Activated CD4-positive, alpha-beta T cell treated with anti-CD3 and anti-CD28 coated beads for 24 hours (primary cell): Measurements from ENCODE around the gene APBA2.

ENCODE experiments used
- DNase-seq, 2 donors: peaks; one replicate each; pipeline ENCODE4 v3.0.0-alpha.2; 2020; ENCODE audit warnings: low read depth in 2 of 2

Gene APBA2

GRCh38 chr15:28915041-28915810, 29.5 kb downstream of the APBA2 start:
- DNase-seq, result no peak

- no peak for DNase-seq
Measured at GRCh38 chr15:28915935-28916334, 30.2 kb downstream of the APBA2 start.

GRCh38 chr15:28917791-28918140, 32.0 kb downstream of the APBA2 start:
- DNase-seq, result no peak

- DNase-seq, result no peak
Measured at GRCh38 chr15:28918141-28918983, 32.6 kb downstream of the APBA2 start.

- peak in 1 of 2 donors; percentile 36 for DNase-seq
Measured at GRCh38 chr15:28919201-28919635, 33.4 kb downstream of the APBA2 start.

- no peak for DNase-seq
Measured at GRCh38 chr15:28919679-28920655, 34.2 kb downstream of the APBA2 start.

GRCh38 chr15:28920781-28921331, 35.1 kb downstream of the APBA2 start:
- DNase-seq, result no peak

GRCh38 chr15:28921336-28921735, 35.6 kb downstream of the APBA2 start:
- DNase-seq, result no peak

- DNase-seq, result no peak
Measured at GRCh38 chr15:28921919-28922706, 36.3 kb downstream of the APBA2 start.

- no peak for DNase-seq
Measured at GRCh38 chr15:28922707-28923012, 36.9 kb downstream of the APBA2 start.

GRCh38 chr15:28923726-28924280, 38.0 kb downstream of the APBA2 start:
- no peak for DNase-seq

- DNase-seq, result no peak
Measured at GRCh38 chr15:28927043-28927442, 41.3 kb downstream of the APBA2 start.

GRCh38 chr15:28929200-28929599, 43.4 kb downstream of the APBA2 start:
- no peak for DNase-seq

GRCh38 chr15:28930011-28930410, 44.2 kb downstream of the APBA2 start:
- no peak for DNase-seq

- DNase-seq, result no peak
Measured at GRCh38 chr15:28930476-28931291, 44.9 kb downstream of the APBA2 start.

- DNase-seq, result no peak
Measured at GRCh38 chr15:28931828-28932227, 46.1 kb downstream of the APBA2 start.

GRCh38 chr15:28932361-28932760, 46.6 kb downstream of the APBA2 start:
- no peak for DNase-seq

GRCh38 chr15:28933710-28934445, 48.1 kb downstream of the APBA2 start:
- no peak for DNase-seq

- no peak for DNase-seq
Measured at GRCh38 chr15:28934645-28935044, 48.9 kb downstream of the APBA2 start.
